NCI-H2196 (cell line): ENCODE data around the gene BMP8A.
"Not testable (repeated sequence)": the region's sequence is repeated elsewhere in the genome, so short reads cannot be mapped to it uniquely, and the experiment has no call there.

Source experiments
- DNase-seq: peaks from one replicate; lab custom pipeline; 2025; ENCODE audit not compliant: unreplicated experiment; lab: John Stamatoyannopoulos, UW

The BMP8A gene

GRCh38 chr1:39525366-39526165, 34.1 kb downstream of the BMP8A start:
- no peak for DNase-seq

GRCh38 chr1:39526466-39527189, 35.2 kb downstream of the BMP8A start:
- DNase-seq: no peak

- not testable (repeated sequence) for DNase-seq
Observed at GRCh38 chr1:39527190-39527579, 35.7 kb downstream of the BMP8A start.

- DNase-seq: no peak
Observed at GRCh38 chr1:39528082-39528481, 36.6 kb downstream of the BMP8A start.

GRCh38 chr1:39529901-39530535, 38.6 kb downstream of the BMP8A start:
- no peak for DNase-seq

- no peak for DNase-seq
Observed at GRCh38 chr1:39531526-39531925, 40.1 kb downstream of the BMP8A start.

GRCh38 chr1:39533442-39533841, 42.0 kb downstream of the BMP8A start:
- DNase-seq: no peak

GRCh38 chr1:39538531-39539251, 47.3 kb downstream of the BMP8A start:
- DNase-seq: no peak

- DNase-seq: peak; percentile 70
Observed at GRCh38 chr1:39539252-39539790, 47.9 kb downstream of the BMP8A start.

GRCh38 chr1:39540504-39541031, 49.1 kb downstream of the BMP8A start:
- DNase-seq: no peak

- DNase-seq: no peak
Observed at GRCh38 chr1:39542924-39543323, 51.5 kb downstream of the BMP8A start.

- DNase-seq: peak; percentile 23
Observed at GRCh38 chr1:39544327-39544726, 52.9 kb downstream of the BMP8A start.

- no peak for DNase-seq
Observed at GRCh38 chr1:39545531-39545930, 54.1 kb downstream of the BMP8A start.

GRCh38 chr1:39554277-39554676, 62.8 kb downstream of the BMP8A start:
- no peak for DNase-seq

- no peak for DNase-seq
Observed at GRCh38 chr1:39561279-39561678, 69.8 kb downstream of the BMP8A start.

GRCh38 chr1:39562886-39563285, 71.5 kb downstream of the BMP8A start:
- no peak for DNase-seq

GRCh38 chr1:39563669-39564068, 72.2 kb downstream of the BMP8A start:
- no peak for DNase-seq

- no peak for DNase-seq
Observed at GRCh38 chr1:39564340-39564739, 72.9 kb downstream of the BMP8A start.

- DNase-seq: no peak
Observed at GRCh38 chr1:39564941-39565340, 73.5 kb downstream of the BMP8A start.

GRCh38 chr1:39566441-39567137, 75.2 kb downstream of the BMP8A start:
- DNase-seq: no peak
